NCI-H748 (cell line): ENCODE results near the gene TECTB.

ENCODE experiments used
- DNase-seq: peaks from one replicate; lab custom pipeline; 2025; ENCODE audit not compliant: unreplicated experiment; lab: John Stamatoyannopoulos, UW

TECTB gene

GRCh38 chr10:112345743-112346142 is 62.5 kb downstream of the TECTB start:
- DNase-seq, result no peak

- DNase-seq, result no peak
Observed at GRCh38 chr10:112346774-112347173, 63.6 kb downstream of the TECTB start.

GRCh38 chr10:112347709-112348671 is 64.8 kb downstream of the TECTB start:
- no peak for DNase-seq

- no peak for DNase-seq
Observed at GRCh38 chr10:112348759-112349158, 65.6 kb downstream of the TECTB start.

GRCh38 chr10:112349521-112350085 is 66.4 kb downstream of the TECTB start:
- peak; percentile 21 for DNase-seq

- DNase-seq, result no peak
Observed at GRCh38 chr10:112351146-112351545, 67.9 kb downstream of the TECTB start.

GRCh38 chr10:112352044-112352443 is 68.8 kb downstream of the TECTB start:
- DNase-seq, result no peak

- DNase-seq, result no peak
Observed at GRCh38 chr10:112353046-112353445, 69.8 kb downstream of the TECTB start.
